ENCODE measurements around the gene CWC15.

GRCh38 chr11:94925422-94926270 is 47.7 kb downstream of the CWC15 start:
- TF ChIP-seq CTCF (conservative IDR thresholded peaks at IDR 0.05; ENCODE audit: low read depth, low read length) (no peak), EZH2 (IDR thresholded peaks at IDR 0.05; ENCODE audit: low read length, unreplicated experiment) (no peak)
